ENCODE measurements around the gene PRPF38A. TPM values are rescaled to one million over a fixed set of nuclear protein-coding genes. Genes with fewer than 3 reads are reported as not detected.

Gene PRPF38A
- total and polyA plus RNA-seq, 7 donors, result 7.1 to 25.6 (median 16.2) TPM

GRCh38 chr1:52393174-52393573 lies 11.2 kb upstream of the PRPF38A start:
- no peak for ATAC-seq
- no peaks in the 10 kb centered on the region for H3K4me1 ChIP-seq
- intact Hi-C loops (cut with DNase I), result no loop called here
- WGBS, 3 donors, result 95 to 98% (median 96%) methylated on average over 5 of the region's 5 CpGs
- H3K9me3 ChIP-seq, result no peaks in the 10 kb centered on the region
- H3K27ac ChIP-seq, result no peak overlapping the region
- TF ChIP-seq, protein P1, sequence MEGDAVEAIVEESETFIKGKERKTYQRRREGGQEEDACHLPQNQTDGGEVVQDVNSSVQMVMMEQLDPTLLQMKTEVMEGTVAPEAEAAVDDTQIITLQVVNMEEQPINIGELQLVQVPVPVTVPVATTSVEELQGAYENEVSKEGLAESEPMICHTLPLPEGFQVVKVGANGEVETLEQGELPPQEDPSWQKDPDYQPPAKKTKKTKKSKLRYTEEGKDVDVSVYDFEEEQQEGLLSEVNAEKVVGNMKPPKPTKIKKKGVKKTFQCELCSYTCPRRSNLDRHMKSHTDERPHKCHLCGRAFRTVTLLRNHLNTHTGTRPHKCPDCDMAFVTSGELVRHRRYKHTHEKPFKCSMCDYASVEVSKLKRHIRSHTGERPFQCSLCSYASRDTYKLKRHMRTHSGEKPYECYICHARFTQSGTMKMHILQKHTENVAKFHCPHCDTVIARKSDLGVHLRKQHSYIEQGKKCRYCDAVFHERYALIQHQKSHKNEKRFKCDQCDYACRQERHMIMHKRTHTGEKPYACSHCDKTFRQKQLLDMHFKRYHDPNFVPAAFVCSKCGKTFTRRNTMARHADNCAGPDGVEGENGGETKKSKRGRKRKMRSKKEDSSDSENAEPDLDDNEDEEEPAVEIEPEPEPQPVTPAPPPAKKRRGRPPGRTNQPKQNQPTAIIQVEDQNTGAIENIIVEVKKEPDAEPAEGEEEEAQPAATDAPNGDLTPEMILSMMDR (IDR thresholded peaks at IDR 0.05), result no peak
- no peak for DNase-seq
- H3K27me3 ChIP-seq (ENCODE audit: insufficient read depth in 3 of 3, low read length in 2 of 3), result no peaks in the 10 kb centered on the region
- no peak overlapping the region for H3K4me3 ChIP-seq
- H3K36me3 ChIP-seq (ENCODE audit: insufficient read depth in 1 of 2, low read depth in 1 of 2), result no peaks in the 10 kb centered on the region

DNA sequence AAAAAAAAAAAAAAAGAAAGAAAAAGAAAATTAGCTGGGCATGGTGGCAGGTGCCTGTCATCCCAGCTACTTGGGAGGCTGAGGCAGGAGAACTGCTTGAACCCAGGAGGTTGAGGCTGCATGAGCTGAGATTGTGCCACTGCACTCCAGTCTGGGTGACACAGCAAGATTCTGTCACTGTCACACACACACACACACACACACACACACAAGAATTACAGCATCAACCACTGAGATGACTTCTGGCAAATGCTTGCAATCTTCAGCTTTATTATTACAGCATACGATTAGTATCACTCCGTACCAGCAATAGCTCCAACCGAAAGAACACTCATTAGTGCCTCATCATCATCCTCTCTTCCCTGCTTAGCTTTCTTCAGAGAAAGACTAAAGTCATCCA lies 4.8 kb upstream of the PRPF38A start:
- WGBS, 3 donors, result 93 to 97% (median 96%) methylated on average over 3 of the region's 3 CpGs
- TF ChIP-seq, protein P1 (IDR thresholded peaks at IDR 0.05), result no peak
- intact Hi-C loops (cut with DNase I), result no loop called here

DNA sequence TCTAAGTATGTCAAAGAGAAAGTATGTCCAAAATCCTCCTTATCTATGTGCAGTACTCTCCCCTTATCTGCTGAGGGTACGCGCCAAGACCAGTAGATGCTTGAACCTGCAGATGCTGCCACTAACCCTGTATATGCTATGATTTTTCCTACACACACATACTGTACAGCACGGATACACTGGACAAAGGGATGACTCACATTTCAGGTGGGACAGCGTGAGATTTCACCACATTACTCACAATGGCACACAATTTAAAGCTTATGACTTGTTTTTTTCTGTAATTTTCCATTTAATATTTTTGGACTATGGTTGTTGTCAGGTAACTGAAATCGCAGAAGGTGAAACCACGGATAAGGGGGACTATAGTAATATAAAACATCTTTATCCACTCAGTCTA lies 4.3 kb upstream of the PRPF38A start:
- WGBS, 3 donors, result 90 to 96% (median 95%) methylated on average over 6 of the region's 6 CpGs
- ATAC-seq (no peak), DNase-seq (no peak)
- no peak overlapping the region for H3K4me3 ChIP-seq
- H3K27me3 ChIP-seq (ENCODE audit: insufficient read depth in 3 of 3, low read length in 2 of 3), result no peaks in the 10 kb centered on the region
- intact Hi-C loops (cut with DNase I), result no loop called here
- TF ChIP-seq, protein P1 (IDR thresholded peaks at IDR 0.05), result no peak
- no peaks in the 10 kb centered on the region for H3K36me3 ChIP-seq (ENCODE audit: insufficient read depth in 1 of 2, low read depth in 1 of 2)
- H3K9me3 ChIP-seq, result no peaks in the 10 kb centered on the region
- H3K27ac ChIP-seq, result no peak overlapping the region
- H3K4me1 ChIP-seq, result peaks cover 7% of the 10 kb centered on the region

More for the DNA sequence above, 4.8 kb upstream of the PRPF38A start:
- H3K9me3 ChIP-seq, result no peaks in the 10 kb centered on the region
- no peak overlapping the region for H3K4me3 ChIP-seq
- ATAC-seq (no peak), DNase-seq (no peak)
- no peak overlapping the region for H3K27ac ChIP-seq
- H3K36me3 ChIP-seq (ENCODE audit: insufficient read depth in 1 of 2, low read depth in 1 of 2), result no peaks in the 10 kb centered on the region
- H3K4me1 ChIP-seq, result peaks cover 6% of the 10 kb centered on the region
- no peaks in the 10 kb centered on the region for H3K27me3 ChIP-seq (ENCODE audit: insufficient read depth in 3 of 3, low read length in 2 of 3)

DNA sequence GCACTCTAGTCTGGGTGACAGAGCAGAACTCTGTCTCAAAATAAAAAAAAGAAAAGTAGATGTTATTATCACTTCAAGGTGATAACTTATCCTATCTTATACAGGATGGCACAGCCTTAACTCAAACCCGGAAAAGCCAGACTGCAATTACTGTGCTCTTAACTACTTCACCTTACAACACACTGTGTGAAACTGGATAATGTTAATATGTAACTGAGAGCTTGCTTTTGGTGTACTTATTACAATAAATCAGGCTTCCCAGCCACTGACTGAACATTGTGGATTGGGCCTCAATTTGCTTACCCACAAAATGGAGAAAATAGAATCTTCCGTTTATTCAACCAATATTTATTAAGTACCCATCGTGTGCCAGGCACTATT lies 1.6 kb upstream of the PRPF38A start:
- Histone ChIP-seq H3K36me3 (ENCODE audit: insufficient read depth in 1 of 2, low read depth in 1 of 2) (peaks cover 0 to 22% of the 10 kb centered on the region in 2 donors), H3K4me1 (peaks cover 15% of the 10 kb centered on the region), H3K9me3 (no peaks in the 10 kb centered on the region), H3K4me3 (no peak overlapping the region), H3K27ac (no peak overlapping the region), H3K27me3 (ENCODE audit: insufficient read depth in 3 of 3, low read length in 2 of 3) (no peaks in the 10 kb centered on the region)
- TF ChIP-seq, protein P1 (IDR thresholded peaks at IDR 0.05), result no peak
- intact Hi-C loops (cut with DNase I), result no loop called here
- DNase-seq, result no peak
- WGBS, 3 donors, result 59 to 67% (median 61%) methylated on average over 3 of the region's 3 CpGs
- no peak for ATAC-seq

- Histone ChIP-seq H3K4me3 (peak overlapping the region; percentile 92), H3K27me3 (ENCODE audit: insufficient read depth in 3 of 3, low read length in 2 of 3) (no peaks in the 10 kb centered on the region), H3K4me1 (peaks cover 15% of the 10 kb centered on the region), H3K9me3 (no peaks in the 10 kb centered on the region), H3K27ac (peak overlapping the region; percentile 95), H3K36me3 (ENCODE audit: insufficient read depth in 1 of 2, low read depth in 1 of 2) (peaks cover 3 to 30% of the 10 kb centered on the region in 2 donors)
- WGBS, 3 donors, result 1 to 2% (median 1%) methylated on average over 16 of the region's 16 CpGs
- intact Hi-C loops (cut with DNase I), result loop anchor here in 1 of 2 donors (2.0 kb wide), 1 partner anchor 37 kb away; the partner anchor contains the start of gene CC2D1B
- TF ChIP-seq, protein P1 (IDR thresholded peaks at IDR 0.05), result no peak
- peak; percentile 12 to 37 (median 28) for ATAC-seq
- no peak for DNase-seq
Measured at GRCh38 chr1:52403566-52404115, 761 bp upstream of the PRPF38A start.
